Renal cortical epithelial cell (primary cell): ENCODE data around the gene BRIX1. TPM values are rescaled to one million over a fixed set of nuclear protein-coding genes. Genes with fewer than 3 reads are reported as not detected.

ENCODE experiments used
- DNase-seq: peaks from one replicate; pipeline ENCODE4 v3.0.0-alpha.2; 2011; ENCODE audit warnings: low read depth
- total RNA-seq: library from RNA; depleted of rRNA; stranded (reverse); fragments of >200 nt; gene quantifications from 2 replicates; pipeline ENCODE4 v1.2.3, GENCODE V29; 2014

Gene BRIX1
- total RNA-seq, result 27.3 and 37.9 TPM in 2 replicates

GRCh38 chr5:34915139-34915855, at the start of gene BRIX1, which contains the start of gene RAD1:
BRIX1 (plus strand) TSS chr5:34915711; CDS start chr5:34915739, 28 bp downstream.
RAD1 (minus strand) TSS chr5:34915504; CDS start chr5:34914892, 612 bp downstream.
- peak; percentile 92 for DNase-seq

GRCh38 chr5:34866989-34867471, 48.5 kb upstream of the BRIX1 start:
- DNase-seq, result peak; percentile 6

GRCh38 chr5:34867660-34868059, 47.9 kb upstream of the BRIX1 start:
- no peak for DNase-seq

- no peak for DNase-seq
Observed at GRCh38 chr5:34868791-34869190, 46.7 kb upstream of the BRIX1 start.

GRCh38 chr5:34869256-34869655, 46.3 kb upstream of the BRIX1 start:
- no peak for DNase-seq

GRCh38 chr5:34870382-34870781, 45.1 kb upstream of the BRIX1 start:
- DNase-seq, result no peak

GRCh38 chr5:34876275-34876674, 39.2 kb upstream of the BRIX1 start:
- no peak for DNase-seq

- DNase-seq, result no peak
Observed at GRCh38 chr5:34881246-34881645, 34.3 kb upstream of the BRIX1 start.

GRCh38 chr5:34886392-34887119, 29.0 kb upstream of the BRIX1 start:
- peak; percentile 62 for DNase-seq

GRCh38 chr5:34889394-34889793, 26.1 kb upstream of the BRIX1 start:
- no peak for DNase-seq

GRCh38 chr5:34891981-34892380, 23.5 kb upstream of the BRIX1 start:
- no peak for DNase-seq

- no peak for DNase-seq
Observed at GRCh38 chr5:34892414-34892813, 23.1 kb upstream of the BRIX1 start.

- DNase-seq, result no peak
Observed at GRCh38 chr5:34894716-34895115, 20.8 kb upstream of the BRIX1 start.

GRCh38 chr5:34895641-34896419, 19.7 kb upstream of the BRIX1 start:
- no peak for DNase-seq

GRCh38 chr5:34897646-34898045, 17.9 kb upstream of the BRIX1 start:
- DNase-seq, result no peak

- peak; percentile 68 for DNase-seq
Observed at GRCh38 chr5:34898258-34898895, 17.1 kb upstream of the BRIX1 start.

- peak; percentile 19 for DNase-seq
Observed at GRCh38 chr5:34899066-34899465, 16.4 kb upstream of the BRIX1 start.

GRCh38 chr5:34900652-34901051, 14.9 kb upstream of the BRIX1 start:
- no peak for DNase-seq

- DNase-seq, result no peak
Observed at GRCh38 chr5:34903260-34903659, 12.3 kb upstream of the BRIX1 start.

GRCh38 chr5:34905564-34905963, 9.9 kb upstream of the BRIX1 start:
- peak; percentile 13 for DNase-seq

GRCh38 chr5:34913072-34913471, 2.4 kb upstream of the BRIX1 start:
- no peak for DNase-seq

- DNase-seq, result no peak
Observed at GRCh38 chr5:34914671-34915138, 806 bp upstream of the BRIX1 start.
